Measurements from ENCODE around the gene NT5C2.

The NT5C2 gene

DNA sequence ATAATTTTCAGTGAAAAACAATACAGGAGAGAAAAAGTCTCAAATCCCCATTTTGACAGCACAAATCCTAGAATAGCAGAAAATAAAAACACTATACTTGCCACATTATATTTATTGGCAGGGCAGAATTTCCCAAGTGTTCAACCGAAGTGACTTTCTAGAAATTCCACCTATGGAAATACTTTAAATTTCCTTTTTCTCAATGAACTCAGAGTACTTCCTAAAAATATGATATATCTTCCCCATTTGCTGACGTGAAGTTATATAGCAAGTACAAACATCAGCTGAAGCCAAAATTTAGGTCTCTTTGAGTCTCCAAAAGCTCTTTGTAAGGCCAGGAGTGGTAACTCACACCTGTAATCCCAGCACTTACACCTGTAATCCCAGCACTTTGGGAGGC, 83.3 kb downstream of the NT5C2 start:
- H3K9ac ChIP-seq (ENCODE audit: low read length) = no peak overlapping the region
- H3K4me1 ChIP-seq (ENCODE audit: low read length) = peaks cover 34% of the 10 kb centered on the region
- H3K79me2 ChIP-seq (ENCODE audit: low read length) = peaks cover 24% of the 10 kb centered on the region
- no peak overlapping the region for H3K4me2 ChIP-seq (ENCODE audit: low read depth, low read length)
- no peak overlapping the region for H3K4me3 ChIP-seq (ENCODE audit: low read length)
- H3K36me3 ChIP-seq (replicated peaks; ENCODE audit: insufficient read depth, low read length) = no peaks in the 10 kb centered on the region; the same call in 1 of the 2 replicates
- H3K27ac ChIP-seq (ENCODE audit: low read length) = no peak overlapping the region
- H4K20me1 ChIP-seq (ENCODE audit: insufficient read depth, low read length) = no peaks in the 10 kb centered on the region
- H3K9me3 ChIP-seq (replicated peaks; ENCODE audit: insufficient read depth, low read length) = no peaks in the 10 kb centered on the region
- no peaks in the 10 kb centered on the region for H3K9me2 ChIP-seq (replicated peaks; ENCODE audit: insufficient read depth, low read length)
- DNase-seq = no peak
- H3F3A ChIP-seq (ENCODE audit: insufficient read depth, low read length) = peaks cover 25% of the 10 kb centered on the region
- no peaks in the 10 kb centered on the region for H3K27me3 ChIP-seq (replicated peaks; ENCODE audit: insufficient read depth, low read length)
- TF ChIP-seq, protein P1, sequence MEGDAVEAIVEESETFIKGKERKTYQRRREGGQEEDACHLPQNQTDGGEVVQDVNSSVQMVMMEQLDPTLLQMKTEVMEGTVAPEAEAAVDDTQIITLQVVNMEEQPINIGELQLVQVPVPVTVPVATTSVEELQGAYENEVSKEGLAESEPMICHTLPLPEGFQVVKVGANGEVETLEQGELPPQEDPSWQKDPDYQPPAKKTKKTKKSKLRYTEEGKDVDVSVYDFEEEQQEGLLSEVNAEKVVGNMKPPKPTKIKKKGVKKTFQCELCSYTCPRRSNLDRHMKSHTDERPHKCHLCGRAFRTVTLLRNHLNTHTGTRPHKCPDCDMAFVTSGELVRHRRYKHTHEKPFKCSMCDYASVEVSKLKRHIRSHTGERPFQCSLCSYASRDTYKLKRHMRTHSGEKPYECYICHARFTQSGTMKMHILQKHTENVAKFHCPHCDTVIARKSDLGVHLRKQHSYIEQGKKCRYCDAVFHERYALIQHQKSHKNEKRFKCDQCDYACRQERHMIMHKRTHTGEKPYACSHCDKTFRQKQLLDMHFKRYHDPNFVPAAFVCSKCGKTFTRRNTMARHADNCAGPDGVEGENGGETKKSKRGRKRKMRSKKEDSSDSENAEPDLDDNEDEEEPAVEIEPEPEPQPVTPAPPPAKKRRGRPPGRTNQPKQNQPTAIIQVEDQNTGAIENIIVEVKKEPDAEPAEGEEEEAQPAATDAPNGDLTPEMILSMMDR (IDR thresholded peaks at IDR 0.05; ENCODE audit: low read length) = no peak
- TF ChIP-seq EZH2phosphoT487 (IDR thresholded peaks at IDR 0.05; ENCODE audit: low read length) (no peak), EZH2 (optimal IDR thresholded peaks at IDR 0.05; ENCODE audit: low read depth, low read length) (no peak)
- no peak overlapping the region for H2AFZ ChIP-seq (ENCODE audit: low read length)

DNA sequence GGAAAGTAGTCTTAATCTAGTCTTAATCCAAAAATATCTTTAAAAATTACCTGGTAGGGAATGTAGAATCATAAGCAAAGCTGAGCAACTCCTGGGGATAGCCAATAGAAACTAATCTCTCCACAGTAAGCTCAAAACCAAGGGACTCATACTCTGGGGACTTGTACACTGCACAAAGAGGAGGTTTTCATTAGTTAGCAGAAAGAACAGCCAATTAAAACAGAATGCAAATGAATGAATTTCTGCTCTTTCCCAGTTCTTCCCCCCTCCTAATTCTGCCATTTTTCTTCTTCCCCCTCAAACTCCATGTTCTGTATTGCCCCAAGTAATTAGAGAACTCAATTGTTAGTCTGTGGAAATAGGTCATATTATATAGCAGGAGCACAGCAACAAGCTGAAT, 86.5 kb downstream of the NT5C2 start:
- Histone ChIP-seq H3K79me2 (ENCODE audit: low read length) (peaks cover 15% of the 10 kb centered on the region), H3K4me3 (ENCODE audit: low read length) (no peak overlapping the region), H3K4me1 (ENCODE audit: low read length) (peaks cover 12% of the 10 kb centered on the region), H3K27me3 (replicated peaks; ENCODE audit: insufficient read depth, low read length) (no peaks in the 10 kb centered on the region), H3K27ac (ENCODE audit: low read length) (no peak overlapping the region), H3K4me2 (ENCODE audit: low read depth, low read length) (no peak overlapping the region), H4K20me1 (ENCODE audit: insufficient read depth, low read length) (no peaks in the 10 kb centered on the region), H3K9me2 (replicated peaks; ENCODE audit: insufficient read depth, low read length) (no peaks in the 10 kb centered on the region), H3F3A (ENCODE audit: insufficient read depth, low read length) (peaks cover 12% of the 10 kb centered on the region), H3K36me3 (replicated peaks; ENCODE audit: insufficient read depth, low read length) (no peaks in the 10 kb centered on the region; the same call in 1 of the 2 replicates), H3K9ac (ENCODE audit: low read length) (no peak overlapping the region), H2AFZ (ENCODE audit: low read length) (no peak overlapping the region), H3K9me3 (replicated peaks; ENCODE audit: insufficient read depth, low read length) (no peaks in the 10 kb centered on the region)
- no peak for DNase-seq
- TF ChIP-seq, protein P1 (IDR thresholded peaks at IDR 0.05; ENCODE audit: low read length) = no peak
- TF ChIP-seq EZH2phosphoT487 (IDR thresholded peaks at IDR 0.05; ENCODE audit: low read length) (no peak), EZH2 (optimal IDR thresholded peaks at IDR 0.05; ENCODE audit: low read depth, low read length) (no peak)

DNA sequence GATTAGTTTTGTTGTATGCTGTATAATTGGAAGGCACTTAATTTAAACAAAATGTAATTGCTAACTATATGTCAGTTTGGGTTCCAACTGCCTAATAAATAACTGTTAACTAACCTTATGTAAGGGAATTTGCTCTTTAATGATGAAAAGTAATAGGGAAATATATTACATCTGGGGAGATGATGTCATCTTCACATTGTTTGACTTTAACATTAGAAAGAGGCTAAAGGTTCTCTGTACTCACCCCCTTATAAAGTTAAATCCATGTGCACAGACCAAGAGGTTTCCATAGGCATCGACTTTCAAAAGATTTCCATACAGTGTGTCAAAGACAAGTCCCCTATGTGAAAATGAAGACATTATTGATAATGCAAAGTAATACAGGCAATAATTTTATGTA, 87.6 kb downstream of the NT5C2 start:
- Histone ChIP-seq H3K27me3 (replicated peaks; ENCODE audit: insufficient read depth, low read length) (no peaks in the 10 kb centered on the region), H3K79me2 (ENCODE audit: low read length) (peaks cover 13% of the 10 kb centered on the region), H3K9ac (ENCODE audit: low read length) (no peak overlapping the region), H3K27ac (ENCODE audit: low read length) (no peak overlapping the region), H3K4me1 (ENCODE audit: low read length) (peaks cover 3% of the 10 kb centered on the region), H4K20me1 (ENCODE audit: insufficient read depth, low read length) (no peaks in the 10 kb centered on the region), H3F3A (ENCODE audit: insufficient read depth, low read length) (peaks cover 1% of the 10 kb centered on the region), H3K9me2 (replicated peaks; ENCODE audit: insufficient read depth, low read length) (no peaks in the 10 kb centered on the region), H3K4me3 (ENCODE audit: low read length) (no peak overlapping the region), H3K36me3 (replicated peaks; ENCODE audit: insufficient read depth, low read length) (no peaks in the 10 kb centered on the region; the same call in 1 of the 2 replicates), H3K4me2 (ENCODE audit: low read depth, low read length) (no peak overlapping the region), H3K9me3 (replicated peaks; ENCODE audit: insufficient read depth, low read length) (no peaks in the 10 kb centered on the region), H2AFZ (ENCODE audit: low read length) (no peak overlapping the region)
- TF ChIP-seq EZH2 (optimal IDR thresholded peaks at IDR 0.05; ENCODE audit: low read depth, low read length) = no peak
- TF ChIP-seq, protein P1 (IDR thresholded peaks at IDR 0.05; ENCODE audit: low read length) = no peak
- TF ChIP-seq EZH2phosphoT487 (IDR thresholded peaks at IDR 0.05; ENCODE audit: low read length) = no peak
- no peak for DNase-seq
